MCF 10A (cell line): ENCODE results near the gene LRMDA. TPM values are rescaled to one million over a fixed set of nuclear protein-coding genes. Genes with fewer than 3 reads are reported as not detected.

Source experiments
- BruUV-seq: library from RNA; stranded (reverse); fragments of 400-500 nt; replicated peaks from 2 replicates; lab custom pipeline; 2021; lab: Mats Ljungman, UMichigan
- CTCF ChIA-PET: fragments of 300-600 bp; sonication (Branson Sonifier 250); formaldehyde crosslinking; extraction: SDS; loops from one replicate; lab custom pipeline; 2021; ENCODE audit warnings: antibody characterized with exemption, inconsistent platforms; lab: Yijun Ruan, JAX
- POLR2A ChIA-PET: fragments of 300-600, 350-650 bp; sonication (Branson Sonifier 250); formaldehyde crosslinking; extraction: SDS; loops from one replicate; lab custom pipeline; 2020; ENCODE audit warnings: antibody characterized with exemption, inconsistent platforms; lab: Yijun Ruan, JAX
- DNase-seq: peaks from one replicate; pipeline ENCODE4 v3.0.0-alpha.2; 2018; ENCODE audit not compliant: unreplicated experiment
- H3K27ac Mint-ChIP-seq: one replicate; pipeline ENCODE4 v1.8.0; 2022; ENCODE audit warnings: mild to moderate bottlenecking, low read depth, mixed read lengths; ENCODE audit not compliant: unreplicated experiment
- H3K27me3 Mint-ChIP-seq: one replicate; pipeline ENCODE4 v1.8.0; 2022; ENCODE audit warnings: mixed read lengths; ENCODE audit not compliant: insufficient read depth, unreplicated experiment
- H3K36me3 Mint-ChIP-seq: one replicate; pipeline ENCODE4 v1.8.0; 2022; ENCODE audit warnings: mild to moderate bottlenecking, moderate library complexity, mixed read lengths; ENCODE audit not compliant: insufficient read depth, unreplicated experiment
- H3K4me1 Mint-ChIP-seq: one replicate; pipeline ENCODE4 v1.8.0; 2022; ENCODE audit warnings: mixed read lengths; ENCODE audit not compliant: insufficient read depth, unreplicated experiment
- H3K4me3 Mint-ChIP-seq: one replicate; pipeline ENCODE4 v1.8.0; 2022; ENCODE audit warnings: mild to moderate bottlenecking, moderate library complexity, mixed read lengths; ENCODE audit not compliant: unreplicated experiment
- H3K9me3 Mint-ChIP-seq: one replicate; pipeline ENCODE4 v1.8.0; 2022; ENCODE audit warnings: mixed read lengths; ENCODE audit not compliant: unreplicated experiment
- intact Hi-C: fragments of 100-400 bp; cut with micrococcal nuclease; formaldehyde crosslinking; loops from 2 replicates; pipeline ENCODE4 v1.14.1; 2022
- total RNA-seq: library from RNA; stranded (reverse); gene quantifications from 2 replicates; pipeline ENCODE4 v1.2.3, GENCODE V29; 2022
- TF ChIP-seq, protein P1 (sequence below): fragments of 200-600 bp; IDR thresholded peaks from one replicate; pipeline ENCODE4 v1.8.0; 2022; ENCODE audit warnings: antibody characterized with exemption, mild to moderate bottlenecking; ENCODE audit not compliant: unreplicated experiment

The LRMDA gene
- total RNA-seq, 1 experiment from 2014 or later: not detected

DNA sequence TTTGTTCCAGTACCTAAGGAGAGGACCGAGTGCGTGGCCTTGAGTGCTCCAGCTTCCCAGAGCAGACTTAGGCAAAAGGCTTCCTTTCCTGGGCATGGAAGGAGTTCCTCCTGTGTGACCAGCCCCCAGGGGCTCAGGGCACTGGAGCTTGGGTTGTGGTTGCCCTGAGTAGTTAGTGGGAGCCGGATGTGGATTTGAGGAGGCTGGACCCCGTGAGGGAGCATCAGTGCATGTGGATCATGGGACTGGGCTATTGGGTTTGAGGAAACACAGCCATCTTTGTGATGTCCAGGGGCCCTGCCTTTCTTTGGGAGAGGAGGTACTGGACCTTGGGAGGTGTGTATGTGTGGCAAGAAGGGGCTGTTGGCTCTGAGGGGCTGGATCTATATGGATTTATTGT, 8.4 kb downstream of the LRMDA start:
- no peak overlapping the region for H3K27ac Mint-ChIP-seq
- TF ChIP-seq, protein P1, sequence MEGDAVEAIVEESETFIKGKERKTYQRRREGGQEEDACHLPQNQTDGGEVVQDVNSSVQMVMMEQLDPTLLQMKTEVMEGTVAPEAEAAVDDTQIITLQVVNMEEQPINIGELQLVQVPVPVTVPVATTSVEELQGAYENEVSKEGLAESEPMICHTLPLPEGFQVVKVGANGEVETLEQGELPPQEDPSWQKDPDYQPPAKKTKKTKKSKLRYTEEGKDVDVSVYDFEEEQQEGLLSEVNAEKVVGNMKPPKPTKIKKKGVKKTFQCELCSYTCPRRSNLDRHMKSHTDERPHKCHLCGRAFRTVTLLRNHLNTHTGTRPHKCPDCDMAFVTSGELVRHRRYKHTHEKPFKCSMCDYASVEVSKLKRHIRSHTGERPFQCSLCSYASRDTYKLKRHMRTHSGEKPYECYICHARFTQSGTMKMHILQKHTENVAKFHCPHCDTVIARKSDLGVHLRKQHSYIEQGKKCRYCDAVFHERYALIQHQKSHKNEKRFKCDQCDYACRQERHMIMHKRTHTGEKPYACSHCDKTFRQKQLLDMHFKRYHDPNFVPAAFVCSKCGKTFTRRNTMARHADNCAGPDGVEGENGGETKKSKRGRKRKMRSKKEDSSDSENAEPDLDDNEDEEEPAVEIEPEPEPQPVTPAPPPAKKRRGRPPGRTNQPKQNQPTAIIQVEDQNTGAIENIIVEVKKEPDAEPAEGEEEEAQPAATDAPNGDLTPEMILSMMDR: no peak
- BruUV-seq: no TSS peak
- no peak for DNase-seq
- intact Hi-C loops: no loop called here
- no peaks in the 10 kb centered on the region for H3K4me1 Mint-ChIP-seq
- ChIA-PET CTCF (no interaction called here), POLR2A (no interaction called here)
- H3K4me3 Mint-ChIP-seq: no peak overlapping the region
- H3K27me3 Mint-ChIP-seq: no peaks in the 10 kb centered on the region
- H3K36me3 Mint-ChIP-seq: no peaks in the 10 kb centered on the region
- peaks cover 10% of the 10 kb centered on the region for H3K9me3 Mint-ChIP-seq

DNA sequence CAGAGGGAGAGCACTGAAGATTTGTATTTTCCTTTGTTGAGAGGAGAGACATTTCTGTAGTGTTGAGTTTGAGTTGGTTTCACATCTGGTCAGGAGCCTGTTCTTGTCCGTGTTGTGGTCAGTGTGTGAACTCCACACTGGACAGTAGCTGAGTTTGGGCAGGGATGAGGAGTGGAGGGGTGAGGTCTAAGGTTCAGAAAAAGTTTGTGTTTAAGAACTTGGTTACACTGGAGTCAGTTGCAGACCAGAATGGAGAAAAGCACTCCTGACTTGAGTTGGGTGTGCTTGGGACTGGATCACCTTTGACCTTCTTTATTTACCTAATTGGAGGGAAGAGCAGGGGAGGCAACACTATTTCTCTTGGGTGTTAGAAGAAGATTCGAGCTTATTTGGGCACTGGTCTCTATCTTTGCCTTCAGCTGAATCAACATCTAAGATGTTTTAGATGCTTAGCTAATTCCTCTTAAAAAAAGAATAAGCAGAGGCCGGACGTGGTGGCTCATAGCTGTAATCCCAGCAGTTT, 8.9 kb downstream of the LRMDA start:
- H3K27me3 Mint-ChIP-seq: no peaks in the 10 kb centered on the region
- H3K4me1 Mint-ChIP-seq: no peaks in the 10 kb centered on the region
- intact Hi-C loops: no loop called here
- no peak overlapping the region for H3K27ac Mint-ChIP-seq
- no peak for DNase-seq
- H3K9me3 Mint-ChIP-seq: peaks cover 10% of the 10 kb centered on the region
- BruUV-seq: no TSS peak
- H3K4me3 Mint-ChIP-seq: no peak overlapping the region
- ChIA-PET POLR2A (no interaction called here), CTCF (interaction anchor here (0.7 kb wide), 1 partner anchor 20 kb away, joined by 3 read pairs; no protein-coding TSS in a partner anchor)
- no peaks in the 10 kb centered on the region for H3K36me3 Mint-ChIP-seq
- TF ChIP-seq, protein P1: no peak

DNA sequence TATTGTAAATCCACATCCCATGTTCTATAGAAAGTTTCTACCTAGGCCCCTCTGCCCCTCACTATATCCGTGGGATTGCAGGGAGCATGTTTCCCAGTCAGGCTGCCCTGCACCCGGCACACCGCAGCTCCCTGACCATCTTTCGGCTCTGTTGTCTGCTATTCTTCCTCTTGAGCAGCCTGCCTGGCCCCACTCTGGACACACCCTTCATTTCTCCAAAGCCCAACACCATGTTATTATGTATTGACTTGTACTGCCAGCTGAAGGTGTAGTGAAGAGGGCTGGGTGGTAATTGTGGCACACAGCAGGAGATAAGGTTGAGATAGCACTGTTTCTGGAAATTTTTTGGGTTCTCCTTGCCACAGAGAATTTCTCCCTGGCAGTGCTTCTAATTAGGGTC, 9.8 kb downstream of the LRMDA start:
- Mint-ChIP-seq H3K4me1 (no peaks in the 10 kb centered on the region), H3K27ac (no peak overlapping the region), H3K27me3 (no peaks in the 10 kb centered on the region), H3K36me3 (no peaks in the 10 kb centered on the region), H3K9me3 (peaks cover 10% of the 10 kb centered on the region), H3K4me3 (no peak overlapping the region)
- BruUV-seq: no TSS peak
- DNase-seq: no peak
- CTCF ChIA-PET: interaction anchor here (0.6 to 0.7 kb wide), 2 partner anchors 20 to 471 kb away, joined by 3 read pairs; no protein-coding TSS in a partner anchor
- POLR2A ChIA-PET: interaction anchor here (1.0 kb wide), 1 partner anchor 10 kb away, joined by 4 read pairs; no protein-coding TSS in a partner anchor
- intact Hi-C loops: no loop called here
- TF ChIP-seq, protein P1: no peak

DNA sequence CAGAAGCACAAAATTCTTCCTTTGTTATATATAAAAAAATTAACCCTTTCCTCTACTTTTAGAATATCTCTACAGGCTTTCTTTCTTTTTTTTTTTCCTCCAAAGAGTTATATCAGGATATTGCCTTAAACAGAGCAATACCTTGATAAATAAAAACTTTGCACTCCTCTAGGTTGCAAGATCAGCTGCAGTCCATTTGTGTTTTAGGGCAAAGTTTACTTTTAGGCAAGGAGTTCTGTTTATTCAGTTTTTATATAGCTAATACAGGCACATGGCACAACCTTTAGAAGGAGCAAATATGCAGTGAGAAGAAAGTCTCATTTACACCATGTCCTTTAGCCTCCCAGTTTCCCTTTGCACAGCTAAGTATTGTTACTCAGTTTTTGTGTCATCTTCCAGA, 10.3 kb downstream of the LRMDA start:
- CTCF ChIA-PET: interaction anchor here (0.6 to 0.7 kb wide), 2 partner anchors 8 to 470 kb away, joined by 3 read pairs; no protein-coding TSS in a partner anchor

More for the DNA sequence above, 10.3 kb downstream of the LRMDA start:
- Mint-ChIP-seq H3K4me3 (no peak overlapping the region), H3K36me3 (no peaks in the 10 kb centered on the region), H3K27me3 (no peaks in the 10 kb centered on the region), H3K27ac (no peak overlapping the region), H3K4me1 (no peaks in the 10 kb centered on the region), H3K9me3 (peaks cover 10% of the 10 kb centered on the region)
- BruUV-seq: no TSS peak
- POLR2A ChIA-PET: interaction anchor here (0.6 to 1.0 kb wide), 2 partner anchors 9 to 12 kb away, joined by 3 to 4 read pairs; no protein-coding TSS in a partner anchor
- TF ChIP-seq, protein P1: no peak
- intact Hi-C loops: no loop called here
- no peak for DNase-seq
